Transverse colon (tissue), 4 donors: ENCODE results near the gene TFAP2A. TPM values are rescaled to one million over a fixed set of nuclear protein-coding genes. Genes with fewer than 3 reads are reported as not detected.
A peak's percentile ranks its signal among the peaks of the same experiment; 100 is the strongest.

Experiments
- DNase-seq: peaks from one replicate; pipeline ENCODE4 v3.0.0-alpha.2; 2019
- H3K27ac ChIP-seq, 4 donors: fragments of 200-600 bp; sonication (generic); 2 replicates each; pipeline ENCODE4 v1.5.1; 2016 to 2018; ENCODE audit warnings: inconsistent platforms in 4 of 4
- H3K27me3 ChIP-seq: fragments of 200-600 bp; sonication (generic); 2 replicates; pipeline ENCODE4 v1.5.1; 2017; ENCODE audit warnings: inconsistent platforms
- H3K36me3 ChIP-seq, 4 donors: fragments of 200-600 bp; sonication (generic); 2 replicates each; pipeline ENCODE4 v1.5.1; 2017 to 2019; ENCODE audit warnings: inconsistent platforms in 4 of 4
- H3K4me1 ChIP-seq, 4 donors: fragments of 200-600 bp; sonication (generic); 2 replicates each; pipeline ENCODE4 v1.5.1; 2017 to 2020; ENCODE audit warnings: inconsistent platforms in 4 of 4
- H3K4me3 ChIP-seq, 4 donors: fragments of 200-600 bp; sonication (generic); 1 replicate in 1 of 4; 2 replicates in 3 of 4; pipeline versions ENCODE4 v1.5.1 to v1.6.1; 2017 to 2019; ENCODE audit warnings: inconsistent platforms in 4 of 4
- H3K9me3 ChIP-seq, 2 donors: fragments of 200-600 bp; sonication (generic); 2 replicates each; pipeline ENCODE4 v1.5.1; 2017 to 2019; ENCODE audit warnings: inconsistent platforms in 2 of 2
- EP300 ChIP-seq: sonication (generic); formaldehyde crosslinking; IDR thresholded peaks from one replicate; pipeline ENCODE4 v1.6.1; 2017; ENCODE audit warnings: antibody characterized with exemption, low read depth
- POLR2A ChIP-seq: fragments of 450-650 bp; IDR thresholded peaks from one replicate; pipeline ENCODE4 v1.6.1; 2016; ENCODE audit warnings: antibody characterized with exemption, mild to moderate bottlenecking, moderate library complexity
- POLR2AphosphoS5 ChIP-seq, 3 donors: sonication (generic); formaldehyde crosslinking; IDR thresholded peaks; one replicate each; pipeline ENCODE4 v1.6.1; 2016; ENCODE audit warnings: antibody characterized with exemption in 3 of 3
- WGBS, 2 donors: methylation state at CpG; one replicate each; pipeline ENCODE4 v1.1.5; 2018; ENCODE audit warnings: low coverage in 1 of 2; 5-methylcytosine and 5-hydroxymethylcytosine counted together
- in situ Hi-C, 4 donors: fragments of 200-750 bp; cut with MboI; loops; one replicate each; pipeline versions ENCODE4 v1.15.0 to v1.15.1; 2017; ENCODE audit warnings: low sequenced_read_pairs in 3 of 4, low pct_ligation_motif_present in 1 of 4, low pct_unique_long_range_greater_than_20kb in 1 of 4
- intact Hi-C: fragments of 100-400 bp; cut with DNase I; formaldehyde crosslinking; loops from one replicate; pipeline ENCODE4 v1.15.1; 2023; ENCODE audit warnings: low total_unique reads
- total RNA-seq, 4 donors: library from RNA; depleted of rRNA; stranded (reverse); fragments of >200 nt; gene quantifications; one replicate each; pipeline ENCODE4 v1.1.0, GENCODE V29; 2016
- TF ChIP-seq, protein P1 (sequence below), 5 experiments: fragments of 200-600 bp in 3 of 5; fragments of 450-650 bp in 2 of 5; sonication (generic) in 3 of 5; IDR thresholded peaks; 1 replicate in 2 of 5; 2 replicates in 3 of 5; pipeline ENCODE4 v1.5.1; 2016 to 2017; ENCODE audit warnings: antibody characterized with exemption in 5 of 5, inconsistent platforms in 3 of 5, mild to moderate bottlenecking in 2 of 5, moderate library complexity in 1 of 5

TFAP2A gene
- total RNA-seq = not detected

DNA sequence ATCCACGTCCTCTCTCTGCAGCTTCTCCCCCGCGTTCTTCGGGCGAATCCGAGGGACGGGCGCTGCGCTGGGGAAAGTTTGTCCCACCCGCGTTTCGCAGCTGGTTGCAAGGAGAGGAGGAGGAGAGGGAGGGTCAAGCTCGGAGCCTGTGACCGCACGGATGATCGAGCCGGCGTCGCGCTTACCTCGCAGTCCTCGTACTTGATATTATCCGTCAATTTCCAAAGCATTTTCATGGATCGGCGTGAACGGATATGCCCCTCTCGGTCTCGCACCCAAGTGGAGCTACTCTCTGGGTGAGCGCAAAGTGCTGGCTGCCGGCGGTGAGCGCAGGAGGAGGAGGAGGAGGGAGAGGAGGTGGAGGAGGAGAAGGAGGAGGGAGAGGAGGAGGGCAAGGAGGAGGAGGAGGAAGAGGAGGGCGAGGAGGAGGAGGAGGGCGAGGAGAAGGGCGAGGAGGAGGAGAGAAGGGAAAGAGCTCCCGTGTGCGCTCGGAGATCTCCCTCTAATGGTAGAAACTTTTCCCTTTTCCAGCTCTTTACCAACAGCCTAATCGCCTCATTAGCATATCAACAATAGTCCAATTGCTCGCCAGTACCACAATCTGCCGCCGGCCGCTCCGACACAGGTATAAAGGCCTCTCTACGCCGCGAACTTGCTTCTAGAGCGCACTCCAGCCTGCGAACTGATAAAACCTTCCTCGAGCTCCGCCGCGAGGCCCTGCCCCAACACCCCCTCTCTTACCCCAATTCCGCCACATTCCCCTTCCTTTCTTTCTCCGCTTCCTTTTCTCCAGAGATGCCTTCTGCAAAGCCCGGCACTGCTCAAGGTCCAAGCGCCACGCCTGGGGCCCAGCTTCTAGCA lies at the start of gene TFAP2A:
TSS of gene TFAP2A (minus strand) at position 319 of the 861 bp plus-strand sequence. CDS start at position 236, 83 bp downstream.
- no peak for DNase-seq
- no peak within 1 kb of the TSS for H3K27ac ChIP-seq
- peaks cover 17 to 52% (median 29%) of the 10 kb centered on the region in 4 donors for H3K4me1 ChIP-seq
- TF ChIP-seq EP300 (no peak), POLR2A (no peak), POLR2AphosphoS5 (IDR thresholded peaks at IDR 0.05) (no peak)
- TF ChIP-seq, protein P1, sequence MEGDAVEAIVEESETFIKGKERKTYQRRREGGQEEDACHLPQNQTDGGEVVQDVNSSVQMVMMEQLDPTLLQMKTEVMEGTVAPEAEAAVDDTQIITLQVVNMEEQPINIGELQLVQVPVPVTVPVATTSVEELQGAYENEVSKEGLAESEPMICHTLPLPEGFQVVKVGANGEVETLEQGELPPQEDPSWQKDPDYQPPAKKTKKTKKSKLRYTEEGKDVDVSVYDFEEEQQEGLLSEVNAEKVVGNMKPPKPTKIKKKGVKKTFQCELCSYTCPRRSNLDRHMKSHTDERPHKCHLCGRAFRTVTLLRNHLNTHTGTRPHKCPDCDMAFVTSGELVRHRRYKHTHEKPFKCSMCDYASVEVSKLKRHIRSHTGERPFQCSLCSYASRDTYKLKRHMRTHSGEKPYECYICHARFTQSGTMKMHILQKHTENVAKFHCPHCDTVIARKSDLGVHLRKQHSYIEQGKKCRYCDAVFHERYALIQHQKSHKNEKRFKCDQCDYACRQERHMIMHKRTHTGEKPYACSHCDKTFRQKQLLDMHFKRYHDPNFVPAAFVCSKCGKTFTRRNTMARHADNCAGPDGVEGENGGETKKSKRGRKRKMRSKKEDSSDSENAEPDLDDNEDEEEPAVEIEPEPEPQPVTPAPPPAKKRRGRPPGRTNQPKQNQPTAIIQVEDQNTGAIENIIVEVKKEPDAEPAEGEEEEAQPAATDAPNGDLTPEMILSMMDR (IDR thresholded peaks at IDR 0.05) = no peak
- H3K36me3 ChIP-seq = no peaks in the 10 kb centered on the region
- WGBS, 2 donors = 7 to 17% methylated on average over 24 to 58 of the region's 58 CpGs
- H3K4me3 ChIP-seq = peak within 1 kb of the TSS in 1 of 4 donors; percentile 9
- intact Hi-C loops = no loop called here
- in situ Hi-C loops = loop anchor here in 1 of 4 donors (25.0 kb wide), 1 partner anchor 378 kb away; no protein-coding TSS in a partner anchor
- H3K27me3 ChIP-seq = peaks cover 100% of the 10 kb centered on the region
- H3K9me3 ChIP-seq = no peaks in the 10 kb centered on the region

DNA sequence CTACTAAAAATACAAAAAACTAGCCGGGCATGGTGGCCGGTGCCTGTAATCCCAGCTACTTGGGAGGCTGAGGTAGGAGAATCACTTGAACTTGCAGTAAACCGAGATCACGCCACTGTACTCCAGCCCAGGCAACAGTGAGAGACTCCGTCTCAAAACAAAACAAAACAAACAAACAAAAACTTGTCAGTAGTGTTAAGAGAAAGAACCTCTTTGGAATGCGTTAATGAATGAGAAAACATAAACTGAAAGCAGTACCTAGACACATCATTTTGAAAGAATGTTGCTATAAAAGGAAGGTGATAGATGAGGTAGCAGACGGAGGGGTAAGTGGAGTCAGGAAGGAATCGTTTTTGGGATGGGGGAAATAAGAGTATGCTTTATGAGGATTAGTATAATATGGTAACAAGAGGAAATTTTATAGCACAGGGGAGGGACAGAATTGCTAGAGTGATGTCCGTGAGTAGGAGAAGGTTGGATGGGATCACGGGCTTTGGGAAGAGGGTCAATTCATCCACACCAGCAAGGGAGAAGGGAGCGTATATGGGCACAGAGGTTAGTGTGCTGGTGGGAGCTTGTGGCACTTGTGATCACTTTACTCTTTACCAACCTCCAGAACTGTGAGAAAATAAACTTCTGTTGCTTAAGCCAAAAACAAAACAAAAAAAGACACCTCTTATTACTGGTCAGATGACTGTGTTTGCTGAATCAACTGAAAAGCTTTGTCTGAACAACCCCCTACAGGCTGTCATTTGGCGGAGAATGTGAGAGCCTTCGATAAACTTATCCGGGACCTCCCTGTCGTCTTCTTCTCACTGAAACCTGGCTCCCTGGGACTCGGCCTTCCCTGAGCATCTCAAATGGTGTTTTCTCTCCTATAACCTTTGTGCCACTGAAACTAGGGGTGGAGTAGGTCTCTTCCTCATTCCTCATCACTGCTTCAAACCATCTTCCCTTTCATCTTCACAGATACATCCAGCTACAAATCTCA lies 48.9 kb upstream of the TFAP2A start:
- H3K4me3 ChIP-seq = no peak overlapping the region
- TF ChIP-seq POLR2AphosphoS5 (IDR thresholded peaks at IDR 0.05) (no peak), EP300 (no peak), POLR2A (no peak)
- TF ChIP-seq, protein P1 (IDR thresholded peaks at IDR 0.05) = no peak
- no peaks in the 10 kb centered on the region for H3K9me3 ChIP-seq
- H3K36me3 ChIP-seq = no peaks in the 10 kb centered on the region
- no peak for DNase-seq
- intact Hi-C loops = no loop called here
- H3K27me3 ChIP-seq = peaks cover 21% of the 10 kb centered on the region
- no peaks in the 10 kb centered on the region for H3K4me1 ChIP-seq
- in situ Hi-C loops = no loop called here
- 62 to 68% methylated on average over 13 to 16 of the region's 16 CpGs for WGBS, 2 donors
- H3K27ac ChIP-seq = no peak overlapping the region

DNA sequence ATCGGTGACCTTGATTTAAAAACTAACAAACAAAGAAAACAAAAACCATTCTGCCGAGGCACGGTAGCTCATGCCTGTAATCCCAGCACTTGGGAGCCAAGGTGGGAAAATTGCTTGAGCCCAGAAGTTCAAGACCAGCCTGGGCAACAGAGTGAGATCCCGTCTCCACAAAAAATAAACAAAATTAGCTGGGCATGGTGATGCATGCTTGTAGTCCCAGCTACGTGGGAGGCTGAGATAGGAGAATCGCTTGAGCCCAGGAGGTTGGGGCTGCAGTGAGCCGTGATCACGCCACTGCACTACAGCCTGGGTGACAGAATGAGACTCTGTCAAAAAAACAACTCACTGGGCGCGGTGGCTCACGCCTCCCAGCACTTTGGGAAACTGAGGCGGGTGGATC lies 48.2 kb upstream of the TFAP2A start:
- Histone ChIP-seq H3K36me3 (no peaks in the 10 kb centered on the region), H3K4me1 (no peaks in the 10 kb centered on the region), H3K27me3 (peaks cover 21% of the 10 kb centered on the region), H3K27ac (no peak overlapping the region), H3K9me3 (no peaks in the 10 kb centered on the region), H3K4me3 (no peak overlapping the region)
- DNase-seq = no peak
- in situ Hi-C loops = no loop called here
- WGBS, 2 donors = 86 to 88% methylated on average over 8 to 12 of the region's 12 CpGs
- intact Hi-C loops = no loop called here
- TF ChIP-seq, protein P1 (IDR thresholded peaks at IDR 0.05) = no peak
- no peak for TF ChIP-seq EP300
- no peak for TF ChIP-seq POLR2A
- no peak for TF ChIP-seq POLR2AphosphoS5 (IDR thresholded peaks at IDR 0.05)

DNA sequence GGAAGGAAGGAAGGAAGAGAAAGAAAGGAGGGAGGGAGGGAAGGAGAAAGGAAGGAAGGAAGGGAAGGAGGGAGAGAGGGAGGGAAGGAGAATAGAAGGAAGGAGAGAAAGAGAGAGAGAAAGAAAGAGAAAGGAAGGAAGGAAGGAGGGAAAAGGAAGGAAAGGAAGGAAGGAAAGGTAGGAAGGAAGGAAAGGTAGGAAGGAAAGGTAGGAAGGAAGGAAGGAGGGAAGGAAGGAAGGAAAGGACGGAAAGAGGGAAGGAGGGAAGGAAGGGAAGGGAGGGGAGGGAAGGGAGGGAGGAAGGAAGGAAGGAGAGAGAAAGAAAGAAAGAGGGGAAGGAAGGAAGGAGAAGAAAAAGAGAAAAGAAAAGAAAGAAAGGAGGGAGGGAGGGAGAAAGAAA lies 47.0 kb upstream of the TFAP2A start:
- DNase-seq = no peak
- Histone ChIP-seq H3K27me3 (peaks cover 21% of the 10 kb centered on the region), H3K4me1 (no peaks in the 10 kb centered on the region), H3K36me3 (no peaks in the 10 kb centered on the region), H3K4me3 (no peak overlapping the region), H3K27ac (no peak overlapping the region), H3K9me3 (no peaks in the 10 kb centered on the region)
- WGBS, 2 donors = 58 to 63% methylated on average over 1 of the region's 1 CpG
- TF ChIP-seq, protein P1 (IDR thresholded peaks at IDR 0.05) = no peak
- no peak for TF ChIP-seq POLR2AphosphoS5 (IDR thresholded peaks at IDR 0.05)
- TF ChIP-seq POLR2A = no peak
- TF ChIP-seq EP300 = no peak
- in situ Hi-C loops = no loop called here
- intact Hi-C loops = no loop called here
